Cortex of kidney (tissue), 1 donor: ENCODE measurements around the gene USP7.

Experiments
- DNase-seq: peaks from one replicate; lab custom pipeline; 2025; lab: John Stamatoyannopoulos, UW

USP7 gene

DNA sequence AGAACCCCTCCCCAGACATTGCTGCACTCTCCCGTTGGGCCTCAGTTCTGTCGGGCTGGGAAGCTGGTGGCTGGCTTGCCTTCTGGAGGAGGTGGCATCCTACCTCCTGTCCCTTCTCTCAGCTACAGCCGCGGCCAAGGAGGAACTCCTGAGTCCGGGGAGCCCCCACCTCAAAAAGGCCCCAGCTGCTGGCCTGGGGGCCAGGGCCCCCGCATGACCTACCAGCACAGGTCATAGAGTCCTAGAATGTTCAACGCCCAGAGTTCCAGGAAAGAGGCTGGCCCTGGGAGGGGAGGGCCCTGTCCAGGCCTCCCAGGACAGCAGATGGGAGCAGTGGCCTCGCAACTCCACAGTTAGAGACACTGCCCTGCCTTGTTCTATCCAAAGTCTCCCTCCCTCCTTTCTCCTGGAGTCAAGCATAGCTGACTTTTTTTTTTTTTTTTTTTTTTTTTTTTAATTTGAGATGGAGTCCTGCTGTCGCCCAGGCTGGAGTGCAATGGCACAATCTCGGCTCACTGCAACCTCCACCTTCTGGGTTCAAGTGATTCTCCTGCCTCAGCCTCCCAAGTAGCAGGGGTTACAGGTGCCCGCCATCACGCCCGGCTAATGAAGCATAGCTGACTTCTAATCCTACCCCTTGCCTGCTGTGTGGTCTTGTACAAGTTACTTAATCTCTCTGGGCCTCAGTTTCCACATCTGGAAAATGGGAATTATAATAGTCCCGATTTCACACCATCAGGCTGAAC, 102.0 kb downstream of the USP7 start:
- DNase-seq: no peak

DNA sequence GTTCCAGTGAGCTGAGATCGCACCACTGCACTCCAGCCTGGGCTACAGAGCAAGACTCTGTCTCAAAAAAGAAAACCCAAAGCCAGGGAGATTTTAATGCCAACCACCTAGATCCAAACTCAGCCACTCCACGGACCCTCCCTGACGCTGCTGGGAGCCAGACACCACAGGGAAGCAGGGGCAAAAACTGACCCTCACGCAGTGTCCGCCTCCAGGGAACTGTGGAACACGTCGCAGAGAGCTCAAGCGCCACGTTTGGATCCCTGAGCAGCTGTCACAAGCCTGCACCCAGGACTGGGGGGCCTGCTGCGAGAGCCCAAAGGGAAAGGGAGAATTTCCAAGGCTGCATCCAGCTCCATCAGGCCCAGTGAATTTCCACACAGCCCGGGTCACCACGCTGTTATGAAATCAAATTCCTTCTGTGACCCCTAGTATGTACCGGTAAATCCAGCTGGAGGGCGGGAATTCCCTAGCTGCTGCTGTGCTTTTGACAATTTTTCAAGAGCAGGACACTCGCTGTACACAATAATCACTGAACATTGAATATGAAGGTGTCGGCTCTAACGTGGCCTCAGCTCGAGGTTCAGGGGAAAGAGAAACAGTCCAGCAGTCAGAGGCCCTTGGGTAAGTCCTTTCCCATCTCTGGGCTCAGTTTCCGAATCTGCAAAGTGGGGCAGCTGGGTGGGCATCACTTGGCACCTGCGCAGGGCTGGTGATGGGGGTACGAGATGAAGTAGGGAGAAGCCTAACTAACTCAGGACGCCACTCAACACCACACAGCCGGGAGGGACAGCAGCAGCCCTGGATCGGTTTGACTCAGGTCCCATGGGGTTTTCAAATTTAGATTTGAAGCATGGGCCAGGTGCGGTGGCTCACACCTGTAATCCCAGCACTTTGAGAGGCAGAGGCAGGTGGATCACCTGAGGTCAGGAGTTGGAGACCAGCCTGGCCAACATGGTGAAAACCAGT, 103.5 kb downstream of the USP7 start:
- DNase-seq: no peak

DNA sequence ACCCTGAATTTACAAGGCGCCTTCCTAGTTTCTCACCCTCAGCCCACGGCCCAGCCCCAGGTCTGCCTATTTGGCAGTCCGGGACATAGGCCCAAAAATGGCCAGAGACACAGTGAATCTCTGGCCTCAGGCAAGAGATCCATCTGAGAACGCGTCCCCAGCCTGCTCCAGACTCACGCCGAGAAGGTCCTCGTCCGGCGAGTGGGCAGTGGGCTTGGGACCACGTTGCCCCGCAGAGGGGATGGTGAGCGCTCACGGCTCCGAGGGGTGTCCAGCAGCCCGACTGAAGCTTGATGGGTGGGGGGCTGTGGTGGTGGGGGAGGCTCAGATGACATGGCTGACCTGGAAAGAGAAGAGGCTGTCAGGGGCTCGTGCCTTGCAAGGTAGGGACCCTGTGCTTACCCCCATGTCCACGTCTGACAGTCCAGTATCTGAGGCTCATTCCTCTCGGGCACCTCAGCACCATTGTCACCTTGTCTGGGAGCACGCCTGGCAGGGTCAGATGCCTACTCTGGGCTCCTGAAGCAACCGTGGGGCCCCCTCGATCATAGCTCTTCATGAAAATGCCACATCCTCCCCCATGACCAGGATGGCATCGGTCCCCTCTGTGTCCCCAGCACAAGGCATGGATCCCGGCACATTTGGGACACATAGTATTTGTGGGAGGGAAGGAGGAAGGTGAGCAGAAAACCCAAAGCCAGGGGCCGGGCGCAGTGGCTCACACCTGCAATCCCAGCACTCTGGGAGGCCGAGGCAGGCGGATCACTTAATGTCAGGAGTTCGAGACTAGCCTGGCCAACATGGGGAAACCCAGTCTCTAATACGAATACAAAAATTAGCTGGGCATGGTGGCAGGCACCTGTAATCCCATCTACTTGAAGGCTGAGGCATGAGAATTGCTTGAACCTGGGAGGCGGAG, 104.5 kb downstream of the USP7 start:
- no peak for DNase-seq

DNA sequence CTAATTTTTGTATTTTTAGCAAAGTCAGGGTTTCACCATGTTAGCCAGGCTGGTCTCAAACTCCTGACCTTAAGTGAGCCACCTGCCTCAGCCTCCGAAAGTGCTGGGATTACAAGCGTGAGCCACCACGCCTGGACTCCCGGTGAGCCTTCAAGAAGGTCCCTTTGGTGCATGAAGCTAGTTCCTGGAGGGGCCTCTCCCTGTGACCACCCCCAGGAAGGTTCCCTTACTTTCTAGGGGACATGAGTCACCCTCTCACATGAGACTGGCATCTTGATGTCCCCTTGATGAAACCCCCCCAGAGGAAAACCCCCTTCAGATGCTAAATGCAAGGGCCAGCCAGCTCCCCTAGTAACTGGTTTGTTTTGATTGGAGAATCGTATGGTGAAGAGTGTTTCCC, 107.7 kb downstream of the USP7 start:
- no peak for DNase-seq

DNA sequence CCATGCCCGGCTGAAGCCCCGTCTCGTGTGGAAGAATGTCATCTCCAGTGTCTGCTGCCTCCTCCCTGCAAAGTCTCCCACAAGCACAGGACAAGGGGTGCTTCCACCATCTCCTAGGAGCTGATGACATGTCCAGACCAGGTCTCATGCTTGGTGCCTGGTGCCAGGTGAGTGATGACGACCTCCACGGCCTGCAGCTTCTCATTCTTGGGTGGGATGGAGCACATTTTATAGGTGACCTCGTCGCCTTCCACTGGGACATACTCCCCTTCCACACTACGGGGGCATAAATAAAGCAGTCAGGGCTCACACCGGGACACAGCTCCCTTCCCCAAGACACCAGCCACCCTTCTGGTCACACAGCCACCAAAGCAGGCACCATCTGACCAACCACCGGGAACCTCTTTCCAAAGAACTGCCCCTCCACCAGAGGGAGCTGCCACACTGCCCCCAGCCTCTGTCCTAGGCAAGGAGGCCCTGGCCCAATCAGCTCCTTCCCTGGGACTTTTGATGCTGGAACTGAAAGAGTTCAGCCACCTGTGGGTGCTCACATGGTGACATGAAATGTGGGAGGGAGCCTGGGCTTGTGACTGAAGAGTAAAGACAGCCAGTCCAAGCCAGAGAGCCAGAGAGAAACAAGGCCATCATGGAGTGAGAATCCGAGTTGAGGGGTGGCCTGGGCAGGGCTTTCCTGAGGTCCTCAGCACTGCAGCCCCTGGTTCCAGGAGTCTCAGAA, 108.5 kb downstream of the USP7 start:
- DNase-seq: no peak

DNA sequence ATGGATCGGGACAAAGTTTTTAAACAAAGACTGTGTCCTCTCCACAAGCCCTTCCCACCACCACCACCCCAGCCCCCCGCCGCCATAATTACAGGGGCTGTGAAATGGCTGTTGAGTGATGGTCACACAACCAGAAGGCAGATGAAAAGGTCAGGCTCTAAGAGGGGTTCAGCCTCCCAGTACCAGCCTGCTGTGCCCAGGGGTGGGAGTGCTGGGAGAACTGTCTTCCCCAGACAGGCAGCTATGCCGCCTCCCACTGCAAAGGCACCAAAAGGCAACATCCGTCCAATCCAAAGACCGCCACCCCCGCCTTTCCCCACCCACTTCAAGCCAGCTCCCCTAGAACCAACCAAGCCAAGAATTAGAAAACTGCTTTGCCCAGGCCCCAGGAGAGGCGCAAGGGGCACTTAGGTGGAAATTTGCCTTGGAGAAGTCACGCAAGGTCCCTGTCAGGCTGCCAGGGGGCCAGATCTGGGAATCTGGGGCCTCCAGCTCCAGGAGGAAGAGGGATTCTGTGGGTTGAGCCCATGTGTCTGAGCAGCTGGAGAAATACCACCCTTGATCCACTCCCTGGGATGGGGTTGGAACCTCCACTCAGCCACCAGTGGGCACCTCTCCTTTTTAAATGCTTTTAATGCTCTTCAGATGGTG, 109.3 kb downstream of the USP7 start:
- no peak for DNase-seq

DNA sequence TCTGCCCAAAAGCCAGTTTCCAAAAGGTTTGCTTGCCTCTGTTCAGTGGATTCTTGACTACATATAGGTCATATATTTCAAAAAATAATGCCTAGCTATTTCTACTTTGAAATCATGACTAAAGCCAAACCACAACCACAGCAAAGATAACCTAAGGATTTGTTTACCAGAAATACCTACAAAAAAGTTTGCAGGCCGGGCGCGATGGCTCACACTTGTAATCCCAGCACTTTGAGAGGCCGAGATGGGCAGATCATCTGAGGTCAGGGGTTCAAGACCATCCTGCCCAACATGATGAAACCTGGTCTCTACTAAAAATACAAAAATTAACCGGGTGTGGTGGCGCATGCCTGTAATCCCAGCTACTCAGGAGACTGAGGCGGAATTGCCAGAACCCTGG, 110.1 kb downstream of the USP7 start:
- DNase-seq: no peak

DNA sequence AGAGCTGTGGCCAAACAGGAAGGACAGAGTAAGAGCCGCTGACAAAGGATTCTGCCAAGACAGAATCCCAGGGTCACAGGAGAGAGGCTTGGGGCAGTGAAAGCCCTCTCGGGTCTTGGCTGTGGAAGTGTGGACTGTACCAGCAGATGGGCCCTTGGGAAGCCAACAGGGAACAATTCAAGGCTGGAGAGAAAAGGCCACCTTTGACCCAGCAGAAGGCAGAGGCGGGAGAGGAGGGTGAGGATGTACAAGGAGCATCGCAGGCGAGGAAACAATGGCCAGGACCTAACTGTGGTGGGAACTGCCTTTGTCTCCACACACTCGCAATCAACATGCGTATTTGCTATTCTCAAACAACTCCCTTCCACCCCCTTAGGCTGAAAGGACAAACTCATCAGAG, 110.6 kb downstream of the USP7 start:
- DNase-seq: no peak

DNA sequence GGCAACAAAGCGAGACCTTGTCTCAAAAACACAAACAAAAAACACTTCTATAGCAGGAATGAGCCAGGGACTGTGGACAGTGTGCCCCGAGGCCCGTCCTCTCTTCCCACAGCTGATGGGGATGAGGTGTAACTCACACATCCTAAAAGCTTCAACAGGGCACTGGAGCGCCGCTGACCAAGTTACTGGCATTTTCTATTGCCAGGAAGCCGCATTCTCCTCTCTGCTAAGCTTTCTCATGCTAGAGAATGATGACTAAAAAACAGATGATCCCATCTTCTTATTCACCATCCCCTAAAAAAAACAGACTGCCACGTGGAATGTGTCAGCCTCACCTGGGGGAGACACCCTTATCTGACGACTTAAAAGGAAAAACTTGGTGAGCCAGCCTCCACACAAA, 111.2 kb downstream of the USP7 start:
- no peak for DNase-seq

DNA sequence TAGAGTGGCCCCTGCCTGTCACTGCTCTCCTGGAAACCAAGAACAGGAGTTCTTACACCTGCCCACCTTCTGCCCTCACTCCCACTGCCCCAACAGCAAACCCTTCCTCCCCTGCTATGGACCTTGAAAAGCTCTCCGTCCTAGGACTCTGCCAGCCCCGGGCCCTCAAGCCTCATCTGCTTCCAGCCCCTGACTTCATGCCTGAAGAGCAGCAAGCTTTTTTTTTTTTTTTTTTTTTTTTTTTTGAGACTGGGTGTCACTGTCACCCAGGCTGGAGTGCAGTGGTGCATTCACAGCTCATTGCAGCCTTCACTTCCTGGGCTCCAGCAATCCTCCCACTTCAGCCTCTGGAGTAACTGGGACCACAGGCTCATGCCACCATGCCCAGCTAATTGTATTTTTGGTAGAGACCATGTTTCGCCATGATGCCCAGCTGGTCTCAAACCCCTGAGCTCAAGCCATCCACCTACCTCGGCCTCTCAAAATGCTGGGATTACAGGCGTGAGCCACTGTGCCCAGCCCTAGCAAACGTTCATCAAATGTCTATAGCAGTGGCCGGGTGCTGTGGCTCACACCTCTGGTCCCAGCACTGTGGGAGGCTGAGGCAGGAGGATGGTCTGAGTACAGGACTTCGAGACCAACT, 111.8 kb downstream of the USP7 start:
- DNase-seq: no peak

DNA sequence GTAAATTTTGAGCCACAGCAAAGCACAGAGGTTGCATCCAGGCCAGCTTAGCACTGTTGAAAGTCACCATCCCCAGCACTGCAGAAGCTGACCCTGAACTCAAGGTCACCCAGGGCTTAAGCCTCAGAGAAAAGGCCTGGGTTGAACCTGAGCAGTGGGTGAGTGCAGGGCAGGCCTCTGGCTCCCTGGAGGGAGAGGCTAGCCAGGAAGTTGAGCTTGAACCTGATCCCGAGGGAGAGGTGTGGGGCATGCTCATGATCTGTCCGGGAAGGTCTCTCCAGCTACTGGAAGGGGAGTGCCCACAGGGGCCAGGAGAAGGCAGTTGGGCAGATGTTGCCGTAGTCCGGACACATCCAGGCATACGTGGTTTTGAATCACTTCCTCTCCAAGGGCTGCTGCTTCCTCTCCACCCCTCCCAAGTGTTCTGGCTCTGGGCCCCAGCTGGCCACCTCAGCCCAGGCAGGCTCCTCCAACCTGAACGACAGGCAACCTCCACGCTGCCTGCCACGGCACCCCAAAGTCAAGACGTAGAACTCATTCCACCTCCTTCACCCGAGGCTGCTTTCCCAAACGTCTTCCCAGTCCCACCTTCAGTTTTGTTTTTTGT, 113.3 kb downstream of the USP7 start:
- no peak for DNase-seq

DNA sequence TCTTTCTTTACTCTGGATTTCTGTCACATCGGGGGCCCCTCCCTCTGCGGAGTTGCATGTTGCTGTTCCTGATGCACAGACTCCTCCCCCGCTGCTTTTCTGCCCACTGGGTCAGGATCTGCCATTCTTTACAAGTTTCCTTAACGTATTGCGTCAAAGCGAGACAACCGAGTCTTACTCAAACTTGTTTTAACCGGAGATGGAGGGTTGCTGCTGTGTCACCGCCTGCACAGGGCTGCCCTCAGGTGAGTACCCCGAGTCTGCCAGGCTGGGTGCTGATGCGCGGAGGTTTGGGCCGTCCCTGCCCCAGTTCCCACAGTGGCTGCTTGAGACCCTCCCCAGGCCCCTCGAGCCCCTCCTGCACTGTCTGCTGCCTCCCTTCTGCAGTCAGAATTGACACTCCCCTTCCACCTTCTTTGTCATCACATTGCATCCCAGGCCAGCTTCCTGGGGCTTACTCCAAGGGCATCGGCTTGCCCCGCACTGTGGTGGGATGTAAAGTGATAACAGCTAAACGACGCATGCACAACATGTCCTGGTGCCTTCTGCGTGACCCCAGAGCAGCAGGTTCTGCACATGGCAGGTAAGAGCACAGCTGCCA, 114.2 kb downstream of the USP7 start:
- DNase-seq: no peak

DNA sequence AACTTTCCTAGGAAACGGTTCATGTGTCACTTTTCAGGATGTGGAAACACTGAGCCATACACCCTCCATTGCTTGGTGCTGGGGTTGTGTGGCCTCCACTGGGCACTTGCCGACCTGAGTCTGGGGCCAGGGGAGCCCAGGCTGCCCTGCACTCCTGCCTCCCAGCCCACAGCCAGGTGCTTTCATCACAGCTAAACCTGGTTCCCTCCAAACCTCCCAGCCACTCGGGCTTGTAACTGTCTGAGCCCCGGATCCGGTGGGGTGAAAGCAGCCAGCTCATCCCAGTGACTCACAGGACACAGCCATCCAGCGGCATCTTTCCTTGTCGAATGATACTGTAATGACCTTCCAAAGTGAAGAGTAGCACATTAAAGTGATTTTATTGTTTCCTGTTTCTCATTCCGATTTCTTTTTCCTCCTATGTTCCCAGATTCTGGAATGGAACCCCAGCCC, 114.7 kb downstream of the USP7 start:
- DNase-seq: no peak

DNA sequence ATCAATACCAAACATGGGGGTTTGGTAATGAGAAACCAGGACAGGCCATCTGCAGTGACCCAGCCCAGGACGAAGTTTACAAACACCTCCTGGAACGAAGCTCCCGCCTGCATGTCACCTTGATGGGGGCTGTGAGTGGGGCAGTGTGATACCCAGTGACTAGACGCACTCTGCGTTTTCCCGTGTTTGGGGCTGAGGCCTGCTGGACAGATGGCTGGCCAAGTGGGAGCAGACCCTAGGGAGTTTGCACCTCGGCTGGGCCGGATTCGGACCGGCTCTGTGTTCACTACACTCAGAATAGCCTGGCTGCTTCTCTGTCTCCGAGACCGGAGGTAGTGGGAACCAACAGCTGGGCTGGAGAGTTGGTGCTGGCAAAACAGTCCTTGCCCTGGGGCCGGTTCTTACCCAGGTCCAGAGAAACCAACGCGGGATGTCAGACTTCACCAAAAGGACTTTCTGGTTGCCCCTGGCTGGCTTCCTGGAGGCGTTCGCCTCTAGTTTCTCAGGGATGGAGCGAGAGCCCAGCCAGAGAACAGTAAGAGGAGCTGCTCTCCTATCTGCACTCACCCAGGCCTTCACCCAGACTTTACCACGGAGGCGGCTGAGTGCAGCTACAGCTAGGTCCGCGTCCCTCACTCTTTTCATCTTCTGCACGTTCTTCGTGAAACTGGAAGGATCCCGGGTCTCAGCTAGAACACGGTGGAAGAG, 115.3 kb downstream of the USP7 start:
- no peak for DNase-seq

DNA sequence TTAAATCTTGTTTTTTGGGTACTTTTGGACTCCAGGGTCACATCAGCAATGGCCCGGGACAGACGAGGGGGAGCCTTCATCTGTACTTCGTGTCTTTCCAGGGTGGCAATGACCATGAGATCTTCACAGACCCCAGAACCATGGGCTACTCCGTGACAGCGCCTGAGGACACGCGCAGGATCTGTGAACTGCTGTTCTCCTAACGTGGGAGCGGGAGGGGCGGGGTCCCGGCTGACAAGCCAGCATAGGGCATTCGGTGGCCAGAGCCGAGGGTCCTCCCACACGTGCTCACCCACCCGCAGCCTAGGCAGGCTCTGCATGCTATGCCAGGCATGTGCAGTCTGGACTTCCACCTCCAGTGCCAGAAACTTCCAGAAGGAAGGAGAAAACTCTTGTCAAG, 116.1 kb downstream of the USP7 start:
- DNase-seq: no peak

DNA sequence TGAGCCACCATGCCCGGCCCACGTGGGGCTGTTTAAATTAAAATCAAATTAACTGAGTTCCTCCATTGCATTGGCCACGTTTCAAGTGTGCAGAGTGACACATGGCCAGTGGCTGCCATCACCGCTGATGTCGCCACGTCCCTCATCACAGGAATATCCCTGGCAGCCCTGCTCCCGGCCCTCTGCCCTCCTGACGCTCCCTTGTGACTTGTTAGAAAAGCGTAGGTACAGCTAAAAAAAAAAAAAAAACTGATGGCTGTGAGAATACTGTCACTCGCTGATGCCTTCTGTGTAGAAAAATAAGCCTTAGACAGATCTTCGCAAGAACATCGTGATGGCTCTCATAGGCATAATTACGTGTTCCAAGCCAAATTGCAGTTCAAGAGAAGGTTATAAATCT, 116.6 kb downstream of the USP7 start:
- no peak for DNase-seq

DNA sequence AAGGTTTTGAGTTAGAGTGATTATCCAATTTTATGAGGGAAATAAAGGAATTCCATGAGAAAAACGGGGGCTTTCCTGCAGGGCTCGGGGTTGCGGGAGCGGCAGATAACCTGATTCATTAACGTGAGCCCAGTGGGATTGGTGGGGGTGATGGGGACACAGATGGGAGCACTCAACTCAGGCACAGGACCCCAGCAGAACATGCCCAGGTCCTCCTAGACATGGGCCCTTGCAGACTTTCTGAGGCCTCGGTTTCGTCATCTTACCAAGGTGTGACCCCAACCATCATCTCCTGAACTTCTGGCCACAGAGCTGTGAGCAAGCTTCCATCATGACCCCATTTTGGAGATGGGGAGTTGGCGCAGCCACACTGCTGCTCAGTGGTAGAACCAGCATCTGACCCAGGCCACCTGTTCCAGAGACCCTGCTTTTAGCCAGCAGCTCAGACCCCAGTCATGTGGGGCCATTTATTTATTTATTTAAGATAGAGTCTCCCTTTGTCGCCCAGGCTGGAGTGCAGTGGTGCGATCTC, 117.2 kb downstream of the USP7 start:
- DNase-seq: no peak

DNA sequence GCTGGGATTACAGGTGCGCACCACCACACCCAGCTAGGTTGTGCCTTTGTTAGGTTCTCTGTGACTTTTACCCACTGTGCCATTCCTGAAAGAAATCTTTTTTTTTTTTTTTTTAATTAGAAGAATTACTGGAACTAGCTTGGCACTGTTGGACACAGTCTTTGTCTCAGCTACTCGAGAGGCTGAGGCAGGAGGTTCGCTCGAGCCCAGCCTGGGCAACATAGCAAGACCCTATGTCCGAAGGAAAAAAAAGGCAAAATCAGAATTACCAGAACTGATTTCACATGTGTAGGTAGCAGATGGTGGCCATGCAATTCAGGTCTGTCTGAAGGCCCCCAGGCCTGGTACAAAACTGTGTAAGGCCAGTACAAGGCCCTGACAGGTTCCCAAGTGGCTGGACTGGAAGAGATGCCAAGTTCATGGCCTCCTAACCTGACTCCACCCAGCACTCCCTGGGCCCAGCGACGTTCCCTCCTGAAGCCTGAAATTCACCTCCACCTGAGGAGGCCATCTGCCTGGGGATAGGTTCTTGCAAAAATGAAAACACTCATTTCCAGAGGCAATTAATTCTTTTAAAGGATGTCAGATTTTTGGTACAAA, 117.9 kb downstream of the USP7 start:
- DNase-seq: no peak
